ENCODE measurements around the gene RSRC1.
"Not testable (repeated sequence)": the region's sequence is repeated elsewhere in the genome, so short reads cannot be mapped to it uniquely, and the experiment has no call there.

The RSRC1 gene

DNA sequence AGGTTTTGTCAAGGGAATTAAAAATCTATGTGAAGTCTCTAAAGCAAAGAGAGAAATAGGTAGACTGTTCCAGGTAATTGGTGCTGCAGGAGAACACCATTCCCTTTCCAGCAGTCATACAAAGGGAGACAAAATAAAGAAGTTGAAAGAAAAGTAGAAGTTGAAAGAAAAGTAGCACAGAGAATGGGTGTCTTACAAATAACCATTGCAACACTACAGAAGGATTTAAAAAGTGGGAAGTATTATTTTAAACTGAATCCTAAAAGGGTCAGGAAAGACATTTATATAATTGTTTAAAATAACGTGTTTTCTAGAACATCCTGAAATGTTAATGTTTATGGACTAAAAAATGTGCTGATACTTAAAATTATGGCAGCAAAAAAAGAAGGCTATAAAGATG, 223.8 kb downstream of the RSRC1 start:
- no peak for DNase-seq

DNA sequence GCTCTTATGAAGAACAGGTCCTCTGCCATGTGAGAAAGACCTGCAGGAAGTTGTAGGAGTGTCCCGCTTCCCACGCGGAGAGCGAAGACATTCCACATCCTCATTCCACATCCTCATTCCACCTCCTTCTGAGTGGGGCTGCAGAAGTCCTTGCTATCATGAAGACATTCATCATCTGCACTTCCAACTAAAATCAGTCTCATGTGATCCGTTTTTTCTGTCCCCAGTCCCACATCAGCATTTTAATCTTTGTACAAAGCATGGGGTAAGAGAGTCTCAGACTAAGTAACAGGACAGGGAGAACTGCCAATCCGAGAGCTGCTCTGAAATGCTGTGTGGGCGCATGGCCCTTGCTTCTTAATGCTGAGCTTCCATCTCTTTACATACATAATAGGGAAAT, 227.2 kb downstream of the RSRC1 start:
- DNase-seq = no peak

- DNase-seq = no peak
Observed at GRCh38 chr3:158339638-158340037, 229.7 kb downstream of the RSRC1 start.

GRCh38 chr3:158340951-158341350, 231.1 kb downstream of the RSRC1 start:
- DNase-seq = not testable (repeated sequence)

DNA sequence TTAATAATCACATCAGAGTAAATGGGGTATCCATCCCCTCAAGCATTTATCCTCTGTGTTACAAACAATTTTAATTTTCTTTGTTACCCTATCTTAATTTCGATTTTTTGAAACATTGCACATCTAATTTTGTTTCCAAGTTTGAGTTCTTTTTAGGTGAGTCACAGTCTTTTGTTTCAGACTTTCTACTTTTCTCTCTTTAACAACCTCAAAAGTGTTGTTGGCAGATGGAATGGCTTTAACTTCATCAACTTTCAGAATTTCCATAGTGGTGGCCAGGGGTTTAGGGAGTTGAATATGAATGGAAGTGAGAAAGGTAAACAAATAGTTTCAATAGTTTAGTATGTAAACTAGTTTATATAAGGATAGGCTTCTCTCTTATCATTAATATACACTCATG, 238.1 kb downstream of the RSRC1 start:
- no peak for DNase-seq

DNA sequence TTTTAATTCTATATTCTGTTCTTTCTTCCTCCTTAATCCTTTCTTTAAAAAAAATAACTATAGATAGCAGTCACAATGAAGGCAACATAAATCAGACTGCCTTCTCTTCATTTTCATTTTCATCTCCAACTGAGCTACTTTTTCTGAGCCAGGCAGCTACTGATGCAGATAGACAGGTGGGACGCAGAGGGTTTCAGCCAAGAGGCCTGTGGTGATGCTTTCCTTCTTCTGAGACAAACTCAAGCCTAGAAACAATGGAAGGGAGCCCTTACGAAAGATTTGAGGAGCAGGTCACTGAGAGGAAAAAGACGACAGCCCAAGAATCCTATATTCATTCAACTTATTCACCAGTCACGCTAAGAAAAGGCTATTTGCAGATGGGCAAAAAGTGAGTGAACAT, 241.1 kb downstream of the RSRC1 start:
- no peak for DNase-seq

- DNase-seq = no peak
Observed at GRCh38 chr3:158352551-158352950, 242.7 kb downstream of the RSRC1 start.

GRCh38 chr3:158354713-158355112, 244.8 kb downstream of the RSRC1 start:
- DNase-seq = no peak

DNA sequence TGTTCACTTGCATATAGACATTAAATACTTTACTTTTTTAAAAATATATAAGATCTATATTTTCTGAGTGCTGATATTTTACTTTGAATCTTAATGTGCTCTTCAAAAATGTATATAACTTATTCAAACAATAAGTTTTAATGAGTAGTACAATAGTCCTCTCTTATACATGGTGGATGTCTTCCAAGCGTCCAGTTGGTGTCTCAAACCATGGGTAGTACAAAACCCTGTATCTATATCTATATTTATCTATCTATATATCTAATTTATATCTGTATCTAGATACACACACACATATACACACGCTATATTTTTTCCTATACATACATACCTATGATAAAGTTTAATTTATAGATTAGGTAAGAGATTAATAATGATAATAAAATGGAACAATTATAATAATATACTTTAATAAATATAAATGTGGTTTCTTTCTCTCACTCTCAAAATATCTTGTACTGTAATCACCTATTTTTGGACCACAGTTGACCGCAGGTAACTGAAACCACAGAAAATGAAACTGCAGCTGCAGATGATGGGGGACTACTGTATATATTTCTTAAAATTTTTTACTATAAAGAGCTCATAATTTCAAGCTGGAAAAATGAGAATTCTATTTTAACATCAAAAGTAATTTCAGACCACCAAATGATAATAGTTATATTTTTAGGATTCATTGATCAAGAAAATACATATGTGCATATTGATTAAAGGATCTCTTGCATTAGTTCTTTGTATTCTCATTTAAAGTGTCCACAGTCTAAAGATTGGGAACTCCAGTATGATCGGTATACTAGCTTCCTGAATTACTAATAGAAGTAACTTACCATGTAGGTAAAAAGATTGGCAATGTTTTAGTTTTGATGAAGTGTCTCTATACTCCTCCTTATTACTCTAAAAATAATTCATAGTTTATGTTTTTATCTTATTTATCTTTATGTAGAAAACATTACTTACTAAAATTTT, 246.0 kb downstream of the RSRC1 start:
- DNase-seq = no peak

GRCh38 chr3:158359339-158359738, 249.4 kb downstream of the RSRC1 start:
- DNase-seq = no peak

DNA sequence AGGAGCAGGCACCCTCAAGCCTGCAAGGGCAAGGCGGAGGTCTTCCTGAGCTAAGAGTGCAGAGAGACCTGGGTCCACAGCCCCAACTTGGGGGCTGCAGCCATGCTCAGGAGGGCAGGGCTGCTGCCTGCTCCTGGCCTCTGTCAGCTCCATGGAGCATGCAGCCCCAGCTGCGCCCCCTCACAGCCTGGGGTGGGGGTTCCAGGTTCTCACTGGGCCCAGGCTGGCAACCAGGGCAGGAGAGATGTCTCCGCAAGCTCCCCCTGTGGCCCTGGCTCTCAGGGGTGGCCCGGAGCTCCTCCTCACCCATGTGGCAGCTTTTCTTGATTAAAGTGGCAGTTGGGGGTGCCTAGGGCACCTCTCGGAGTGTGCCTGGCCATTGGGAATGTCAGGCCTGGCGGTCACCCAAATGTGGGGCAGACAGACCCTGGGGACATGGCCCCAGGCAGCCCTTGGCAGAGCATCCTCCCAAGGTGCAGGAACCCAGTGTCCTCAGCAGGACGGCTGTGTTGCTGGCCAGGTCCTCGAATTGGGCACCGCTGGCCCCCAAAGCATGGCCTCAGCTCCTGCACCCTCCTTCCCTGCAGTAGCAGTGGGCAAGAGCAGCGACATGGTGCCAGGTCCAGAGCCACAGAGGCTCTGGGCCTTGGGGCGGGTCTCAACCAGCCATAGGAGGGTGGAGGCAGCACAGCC, 251.0 kb downstream of the RSRC1 start:
- DNase-seq = no peak

- DNase-seq = no peak
Observed at GRCh38 chr3:158368271-158368670, 258.4 kb downstream of the RSRC1 start.

DNA sequence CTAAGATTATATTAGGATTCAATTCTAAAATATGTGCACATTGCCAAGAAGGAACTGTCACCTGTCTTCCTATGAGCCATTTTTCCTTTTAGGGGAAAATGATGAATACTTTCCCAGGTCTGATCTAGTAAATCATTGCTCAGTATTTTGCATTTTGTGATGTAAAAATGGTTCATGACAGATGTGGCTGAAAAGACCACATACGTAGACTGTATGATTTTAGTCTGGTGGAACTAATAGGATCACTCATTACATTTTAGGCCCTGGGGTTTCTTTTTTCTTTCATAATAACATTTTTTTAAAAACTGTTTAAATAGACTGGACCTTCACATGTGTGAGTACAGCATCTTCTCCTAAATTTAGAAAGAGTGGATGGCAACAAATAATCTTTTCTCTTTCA, 259.4 kb downstream of the RSRC1 start:
- DNase-seq = no peak

DNA sequence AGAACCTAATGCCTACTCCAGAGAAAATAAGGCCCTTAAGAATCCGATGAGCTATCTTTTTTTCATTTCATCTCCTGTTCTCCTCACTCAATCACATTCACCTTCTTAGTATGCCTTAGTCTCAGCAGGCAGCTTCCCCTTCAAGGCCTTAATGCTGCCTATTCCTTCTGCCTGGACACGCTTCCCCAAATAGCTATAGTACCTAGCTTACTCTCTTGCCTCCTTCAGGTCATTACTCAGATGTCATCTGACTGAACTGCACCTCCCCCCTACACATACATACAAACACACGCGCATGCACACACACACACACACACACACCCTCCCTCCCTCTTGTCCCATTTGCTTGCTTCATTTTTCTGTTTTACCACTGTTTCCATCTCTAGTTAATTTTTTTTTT, 269.6 kb downstream of the RSRC1 start:
- no peak for DNase-seq

GRCh38 chr3:158381262-158381868, 271.5 kb downstream of the RSRC1 start:
- DNase-seq = no peak

DNA sequence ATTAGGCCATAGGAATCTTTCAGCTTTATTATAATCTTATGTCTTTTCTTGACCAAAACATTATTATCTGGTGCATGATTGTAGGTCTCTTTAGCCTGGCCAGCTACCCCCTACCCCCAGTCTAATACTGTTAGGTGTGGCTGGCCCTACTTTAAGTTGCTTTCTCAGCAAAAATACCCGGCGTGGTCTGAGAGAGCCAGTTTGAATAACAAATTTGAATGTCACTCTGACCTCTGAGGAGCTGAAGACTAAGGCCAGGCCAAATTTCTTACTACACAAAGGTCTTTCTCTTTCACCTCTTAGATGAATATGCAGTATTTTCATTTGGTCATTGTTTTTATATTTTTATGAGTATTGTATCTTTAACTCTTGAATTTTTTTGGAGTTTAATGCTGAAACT, 272.6 kb downstream of the RSRC1 start:
- no peak for DNase-seq

- DNase-seq = no peak
Observed at GRCh38 chr3:158384019-158384418, 274.1 kb downstream of the RSRC1 start.

- DNase-seq = no peak
Observed at GRCh38 chr3:158395421-158395820, 285.5 kb downstream of the RSRC1 start.

DNA sequence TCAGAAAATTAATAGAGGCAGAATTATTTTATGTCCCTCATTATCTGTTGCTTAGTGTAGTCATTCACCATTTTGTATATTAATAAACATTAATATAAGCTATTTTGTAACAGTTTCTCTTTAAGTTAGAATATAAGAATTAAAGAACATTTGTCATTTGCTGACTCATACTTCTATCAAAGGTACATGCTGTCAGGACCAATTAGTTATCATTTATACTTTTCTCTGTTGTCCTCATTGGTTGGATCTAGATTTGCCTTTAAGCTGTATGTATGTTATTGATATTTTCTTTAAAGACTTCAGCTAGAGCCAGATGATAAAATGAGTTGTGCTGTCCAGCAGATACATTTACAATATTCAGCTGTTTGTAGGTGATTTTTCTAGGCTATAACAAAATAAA, 292.7 kb downstream of the RSRC1 start:
- DNase-seq = no peak

DNA sequence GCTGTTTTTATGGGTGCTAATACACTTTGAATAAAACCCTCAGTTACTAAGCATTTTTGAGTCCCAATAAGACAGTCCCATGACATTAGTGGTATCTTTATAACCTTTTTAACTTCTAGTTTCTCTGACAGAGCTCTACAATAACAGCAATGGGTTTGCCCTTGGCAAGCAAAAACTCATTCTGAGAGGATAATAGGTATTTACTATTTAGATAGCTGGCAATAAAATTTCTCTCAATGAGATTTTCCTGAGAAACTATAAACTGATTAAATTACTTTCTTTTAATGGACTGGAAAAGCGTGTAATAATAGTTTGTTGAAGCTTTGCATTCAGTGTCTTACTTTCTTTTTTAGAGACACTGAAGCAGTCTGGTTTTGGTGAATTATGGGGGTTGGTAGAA, 293.1 kb downstream of the RSRC1 start:
- DNase-seq = no peak

- DNase-seq = no peak
Observed at GRCh38 chr3:158404131-158404718, 294.3 kb downstream of the RSRC1 start.

- DNase-seq = no peak
Observed at GRCh38 chr3:158405507-158405906, 295.6 kb downstream of the RSRC1 start.

GRCh38 chr3:158407844-158408517, 298.1 kb downstream of the RSRC1 start:
- no peak for DNase-seq
